Measurements from ENCODE around the gene PAGE4. TPM values are rescaled to one million over a fixed set of nuclear protein-coding genes. Genes with fewer than 3 reads are reported as not detected.

The PAGE4 gene
- total and polyA plus RNA-seq, 2 of the 13 experiments (the other 11 are each of a cell fraction or from before 2014, with no cell fraction given), result 1.1 TPM; not detected in 1

- TF ChIP-seq ESRRA (CRISPR knock-in tag; IDR thresholded peaks at IDR 0.05; ENCODE audit: low read depth) (no peak; the same call in 1 of the 2 replicates), LCORL (IDR thresholded peaks at IDR 0.05) (no peak), LCORL (CRISPR knock-in tag; IDR thresholded peaks at IDR 0.05) (peak; percentile 68; the same call in 1 of the 2 replicates), SNAPC2 (CRISPR knock-in tag; IDR thresholded peaks at IDR 0.05) (no peak), HNF4G (IDR thresholded peaks at IDR 0.05; ENCODE audit: borderline replicate concordance, low read depth, low read length) (peak; percentile 52), HNF4G (CRISPR knock-in tag; IDR thresholded peaks at IDR 0.05; ENCODE audit: borderline replicate concordance, low read depth) (peak; percentile 82; the same call in 1 of the 2 replicates), UBTF (CRISPR knock-in tag; IDR thresholded peaks at IDR 0.05) (peak; percentile 55; the same call in 1 of the 2 replicates), ATF1 (CRISPR knock-in tag; IDR thresholded peaks at IDR 0.05) (0 out of 2 replicates have a peak, but pooled peaks have one; percentile 27), ZBTB10 (CRISPR knock-in tag; IDR thresholded peaks at IDR 0.05; ENCODE audit: borderline replicate concordance) (peak; percentile 27; the same call in 1 of the 2 replicates), ZNF644 (CRISPR knock-in tag; IDR thresholded peaks at IDR 0.05; ENCODE audit: low read depth) (peak; percentile 69), MTA1 (CRISPR knock-in tag; IDR thresholded peaks at IDR 0.05; ENCODE audit: borderline replicate concordance) (no peak), PPARG (CRISPR knock-in tag; conservative IDR thresholded peaks at IDR 0.05) (0 out of 2 replicates have a peak, but pooled peaks have one; percentile 21), TFE3 (CRISPR knock-in tag; IDR thresholded peaks at IDR 0.05) (0 out of 2 replicates have a peak, but pooled peaks have one; percentile 31), DR1 (CRISPR knock-in tag; IDR thresholded peaks at IDR 0.05) (peak; percentile 53; the same call in 1 of the 2 replicates), ZNF431 (CRISPR knock-in tag; IDR thresholded peaks at IDR 0.05; ENCODE audit: borderline replicate concordance, low read depth) (peak; percentile 79; the same call in 1 of the 2 replicates), RXRB (CRISPR knock-in tag; IDR thresholded peaks at IDR 0.05; ENCODE audit: borderline replicate concordance) (peak; percentile 76; the same call in 1 of the 2 replicates), SMYD3 (CRISPR knock-in tag; IDR thresholded peaks at IDR 0.05) (no peak), ZMAT3 (CRISPR knock-in tag; conservative IDR thresholded peaks at IDR 0.05) (no peak), TP53 (CRISPR knock-in tag; conservative IDR thresholded peaks at IDR 0.05) (no peak), ZNF292 (CRISPR knock-in tag; IDR thresholded peaks at IDR 0.05; ENCODE audit: borderline replicate concordance, low read depth) (0 out of 2 replicates have a peak, but pooled peaks have one; percentile 22), ZNF772 (CRISPR knock-in tag; IDR thresholded peaks at IDR 0.05) (0 out of 2 replicates have a peak, but pooled peaks have one; percentile 52)
- TF ChIP-seq, protein P1, sequence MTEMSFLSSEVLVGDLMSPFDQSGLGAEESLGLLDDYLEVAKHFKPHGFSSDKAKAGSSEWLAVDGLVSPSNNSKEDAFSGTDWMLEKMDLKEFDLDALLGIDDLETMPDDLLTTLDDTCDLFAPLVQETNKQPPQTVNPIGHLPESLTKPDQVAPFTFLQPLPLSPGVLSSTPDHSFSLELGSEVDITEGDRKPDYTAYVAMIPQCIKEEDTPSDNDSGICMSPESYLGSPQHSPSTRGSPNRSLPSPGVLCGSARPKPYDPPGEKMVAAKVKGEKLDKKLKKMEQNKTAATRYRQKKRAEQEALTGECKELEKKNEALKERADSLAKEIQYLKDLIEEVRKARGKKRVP (CRISPR knock-in tag; IDR thresholded peaks at IDR 0.05), result 0 out of 4 replicates have a peak, but pooled peaks of 1 of the 2 experiments have one; percentile 33
These were observed 48.4 kb downstream of the PAGE4 start (continued) for GRCh38 chrX:49877397-49878101.
